ENCODE measurements around the gene CFAP251.

Gene CFAP251

DNA sequence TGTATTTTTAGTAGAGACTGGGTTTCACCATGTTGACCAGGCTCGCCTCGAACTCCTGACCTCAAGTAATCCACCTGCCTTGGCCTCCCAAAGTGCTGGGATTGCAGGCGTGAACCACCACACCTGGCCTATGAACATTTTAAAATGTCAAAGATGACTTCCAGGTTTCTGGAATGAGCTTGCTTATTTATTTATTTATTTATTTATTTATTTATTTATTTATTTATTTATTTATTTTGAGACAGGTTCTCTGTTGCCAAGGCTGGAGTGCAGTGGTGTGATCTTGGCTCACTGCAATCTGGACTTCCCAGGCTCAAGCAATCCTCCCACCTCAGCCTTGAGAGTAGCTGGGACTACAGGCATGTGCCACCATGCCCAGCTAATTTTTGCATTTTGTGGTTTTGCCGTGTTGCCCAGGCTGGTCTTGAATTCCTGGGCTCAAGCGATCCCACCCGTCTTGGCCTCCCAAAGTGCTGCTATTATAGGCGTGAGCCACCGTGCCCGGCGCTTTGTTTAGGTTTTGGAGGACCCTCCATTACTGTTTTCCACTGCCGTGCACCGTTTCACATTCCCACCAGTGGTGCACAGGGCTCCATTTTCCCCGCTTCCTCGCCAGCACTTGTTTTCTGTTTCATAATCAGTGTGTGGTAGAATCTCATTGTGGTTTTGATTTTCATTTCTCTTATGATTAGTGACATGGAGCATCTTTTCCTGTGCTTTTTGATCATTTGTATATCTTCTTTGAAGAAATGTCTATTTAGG is 6.4 kb upstream of the CFAP251 start:
- in situ Hi-C loops (cut with HindIII; ENCODE audit: low sequenced_read_pairs) = no loop called here
- TF ChIP-seq, protein P1, sequence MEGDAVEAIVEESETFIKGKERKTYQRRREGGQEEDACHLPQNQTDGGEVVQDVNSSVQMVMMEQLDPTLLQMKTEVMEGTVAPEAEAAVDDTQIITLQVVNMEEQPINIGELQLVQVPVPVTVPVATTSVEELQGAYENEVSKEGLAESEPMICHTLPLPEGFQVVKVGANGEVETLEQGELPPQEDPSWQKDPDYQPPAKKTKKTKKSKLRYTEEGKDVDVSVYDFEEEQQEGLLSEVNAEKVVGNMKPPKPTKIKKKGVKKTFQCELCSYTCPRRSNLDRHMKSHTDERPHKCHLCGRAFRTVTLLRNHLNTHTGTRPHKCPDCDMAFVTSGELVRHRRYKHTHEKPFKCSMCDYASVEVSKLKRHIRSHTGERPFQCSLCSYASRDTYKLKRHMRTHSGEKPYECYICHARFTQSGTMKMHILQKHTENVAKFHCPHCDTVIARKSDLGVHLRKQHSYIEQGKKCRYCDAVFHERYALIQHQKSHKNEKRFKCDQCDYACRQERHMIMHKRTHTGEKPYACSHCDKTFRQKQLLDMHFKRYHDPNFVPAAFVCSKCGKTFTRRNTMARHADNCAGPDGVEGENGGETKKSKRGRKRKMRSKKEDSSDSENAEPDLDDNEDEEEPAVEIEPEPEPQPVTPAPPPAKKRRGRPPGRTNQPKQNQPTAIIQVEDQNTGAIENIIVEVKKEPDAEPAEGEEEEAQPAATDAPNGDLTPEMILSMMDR (IDR thresholded peaks at IDR 0.05; ENCODE audit: low read depth, low read length, missing control alignments) = no peak
- no peak overlapping the region for H3K4me3 ChIP-seq (ENCODE audit: low read depth, low read length)
- no peak for DNase-seq (ENCODE audit: low read depth)

DNA sequence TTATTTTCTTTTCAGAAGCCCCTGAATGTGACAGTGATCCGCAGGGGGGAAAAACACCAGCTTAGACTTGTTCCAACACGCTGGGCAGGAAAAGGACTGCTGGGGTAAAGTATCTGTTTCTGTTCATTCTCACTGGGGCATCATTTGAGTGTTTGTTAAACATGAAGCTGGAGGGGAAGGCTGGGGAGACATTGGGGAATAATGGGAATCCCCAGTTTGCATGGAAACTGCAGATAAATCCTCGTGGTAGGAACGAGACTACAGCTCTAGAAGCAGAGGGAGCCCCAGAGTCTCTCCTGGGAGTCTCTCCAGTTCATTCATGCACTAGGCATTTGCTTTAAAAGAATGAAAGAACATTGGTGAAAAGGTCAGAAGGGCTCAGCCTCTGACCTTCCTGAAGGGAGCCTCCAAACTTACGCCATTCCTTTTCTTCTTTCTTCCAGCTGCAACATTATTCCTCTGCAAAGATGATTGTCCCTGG is 2.5 kb upstream of the CFAP251 start:
- TF ChIP-seq, protein P1 (IDR thresholded peaks at IDR 0.05; ENCODE audit: low read depth, low read length, missing control alignments) = no peak
- in situ Hi-C loops (cut with HindIII; ENCODE audit: low sequenced_read_pairs) = no loop called here
- no peak overlapping the region for H3K4me3 ChIP-seq (ENCODE audit: low read depth, low read length)
- DNase-seq (ENCODE audit: low read depth) = no peak

DNA sequence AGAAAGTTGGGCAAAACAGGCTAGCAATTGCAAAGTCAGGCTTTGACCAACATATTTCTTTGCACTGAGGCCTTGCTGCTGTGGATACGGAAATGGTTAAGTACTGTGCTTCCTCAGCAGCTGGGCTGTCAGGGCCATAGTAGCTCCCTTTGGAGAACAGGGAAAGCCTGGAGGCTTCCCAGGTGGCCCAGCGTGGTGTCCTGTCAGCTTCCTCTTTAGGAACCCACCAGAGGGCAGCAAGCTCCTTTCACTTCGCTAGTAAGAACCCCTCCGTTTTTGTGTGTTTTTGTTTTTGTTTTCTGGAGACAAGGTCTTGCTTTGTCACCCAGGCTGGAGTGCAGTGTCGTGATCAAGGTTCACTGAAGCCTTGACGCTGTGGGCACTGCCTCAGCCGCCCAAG is 1.7 kb upstream of the CFAP251 start:
- no peak for DNase-seq (ENCODE audit: low read depth)
- no peak overlapping the region for H3K4me3 ChIP-seq (ENCODE audit: low read depth, low read length)
- in situ Hi-C loops (cut with HindIII; ENCODE audit: low sequenced_read_pairs) = no loop called here
- TF ChIP-seq, protein P1 (IDR thresholded peaks at IDR 0.05; ENCODE audit: low read depth, low read length, missing control alignments) = no peak

DNA sequence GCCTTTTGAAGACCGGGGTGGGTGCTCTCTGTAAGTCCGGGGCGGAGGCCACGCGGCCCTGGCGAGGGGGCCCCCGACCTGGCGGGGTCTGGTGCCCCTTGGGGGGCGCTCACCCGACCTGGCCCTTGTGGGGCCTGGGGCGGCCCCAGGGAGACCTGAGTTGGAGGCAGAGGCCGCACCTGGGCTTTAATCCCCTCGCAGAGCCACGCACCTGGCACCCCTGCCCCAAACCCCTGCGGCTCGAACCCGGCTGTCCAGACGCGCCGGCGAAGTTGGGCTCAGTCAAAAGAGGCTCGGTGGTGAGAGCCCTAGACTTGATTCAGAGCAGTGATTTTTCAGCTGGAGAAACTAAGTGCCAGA is 267 bp downstream of the CFAP251 start:
- no peak for DNase-seq (ENCODE audit: low read depth)
- TF ChIP-seq, protein P1 (IDR thresholded peaks at IDR 0.05; ENCODE audit: low read depth, low read length, missing control alignments) = no peak
- peak overlapping the region; percentile 44 for H3K4me3 ChIP-seq (ENCODE audit: low read depth, low read length)
- in situ Hi-C loops (cut with HindIII; ENCODE audit: low sequenced_read_pairs) = no loop called here

DNA sequence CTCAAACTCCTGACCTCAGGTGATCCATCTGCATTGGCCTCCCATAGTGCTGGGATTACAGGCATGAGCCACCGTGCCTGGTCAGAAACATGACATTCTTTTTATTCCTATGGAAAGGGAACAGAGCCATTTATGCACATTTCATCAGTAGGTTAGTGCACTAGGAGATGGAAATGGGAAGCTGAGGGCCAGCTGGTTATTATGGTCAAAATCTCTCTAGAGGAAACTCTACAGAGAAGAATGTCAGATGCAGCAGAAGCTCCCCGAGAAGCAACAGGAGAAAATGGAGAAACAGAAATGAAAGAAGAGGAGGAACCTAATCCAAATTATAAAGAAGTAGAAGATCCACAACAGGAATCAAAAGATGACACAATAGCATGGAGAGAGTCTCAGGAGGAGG is 2.7 kb downstream of the CFAP251 start:
- in situ Hi-C loops (cut with HindIII; ENCODE audit: low sequenced_read_pairs) = no loop called here
- TF ChIP-seq, protein P1 (IDR thresholded peaks at IDR 0.05; ENCODE audit: low read depth, low read length, missing control alignments) = no peak
- no peak overlapping the region for H3K4me3 ChIP-seq (ENCODE audit: low read depth, low read length)
- no peak for DNase-seq (ENCODE audit: low read depth)

DNA sequence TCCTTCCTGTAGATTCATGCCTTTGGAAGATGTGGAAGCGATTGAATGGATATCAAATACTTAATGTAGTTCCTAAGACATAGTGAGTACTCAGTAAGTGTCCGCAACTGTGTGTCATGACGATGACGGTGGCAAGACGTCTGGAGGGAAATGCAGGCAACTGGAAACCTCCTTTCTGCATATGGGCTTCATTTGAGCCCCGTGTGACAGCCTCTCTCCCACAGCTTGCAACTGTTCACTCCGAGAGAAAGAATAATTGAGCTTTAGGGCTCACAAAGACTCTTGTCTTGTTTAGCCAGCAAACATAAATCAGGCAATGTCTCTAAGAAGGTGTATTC is 6.9 kb downstream of the CFAP251 start:
- DNase-seq (ENCODE audit: low read depth) = no peak
- in situ Hi-C loops (cut with HindIII; ENCODE audit: low sequenced_read_pairs) = no loop called here
- TF ChIP-seq, protein P1 (IDR thresholded peaks at IDR 0.05; ENCODE audit: low read depth, low read length, missing control alignments) = no peak
- no peak overlapping the region for H3K4me3 ChIP-seq (ENCODE audit: low read depth, low read length)
